DOHH2 (cell line): Measurements from ENCODE around the gene STK38L.

Source experiments
- EZH2phosphoT487 ChIP-seq: fragments of 200-600 bp; sonication (generic); IDR thresholded peaks from 2 replicates; pipeline ENCODE4 v1.6.1; 2017; ENCODE audit warnings: borderline replicate concordance, mild to moderate bottlenecking, antibody characterized with exemption, low read length, moderate library complexity, mixed read lengths
- TF ChIP-seq, protein P1 (sequence below): fragments of 200-600 bp; sonication (generic); IDR thresholded peaks from one replicate; pipeline ENCODE4 v1.5.1; 2014; ENCODE audit warnings: antibody characterized with exemption, mild to moderate bottlenecking, low read depth, low read length; ENCODE audit not compliant: poor library complexity, severe bottlenecking

GRCh38 chr12:27210187-27210586 lies 33.9 kb upstream of the STK38L start:
- TF ChIP-seq, protein P1, sequence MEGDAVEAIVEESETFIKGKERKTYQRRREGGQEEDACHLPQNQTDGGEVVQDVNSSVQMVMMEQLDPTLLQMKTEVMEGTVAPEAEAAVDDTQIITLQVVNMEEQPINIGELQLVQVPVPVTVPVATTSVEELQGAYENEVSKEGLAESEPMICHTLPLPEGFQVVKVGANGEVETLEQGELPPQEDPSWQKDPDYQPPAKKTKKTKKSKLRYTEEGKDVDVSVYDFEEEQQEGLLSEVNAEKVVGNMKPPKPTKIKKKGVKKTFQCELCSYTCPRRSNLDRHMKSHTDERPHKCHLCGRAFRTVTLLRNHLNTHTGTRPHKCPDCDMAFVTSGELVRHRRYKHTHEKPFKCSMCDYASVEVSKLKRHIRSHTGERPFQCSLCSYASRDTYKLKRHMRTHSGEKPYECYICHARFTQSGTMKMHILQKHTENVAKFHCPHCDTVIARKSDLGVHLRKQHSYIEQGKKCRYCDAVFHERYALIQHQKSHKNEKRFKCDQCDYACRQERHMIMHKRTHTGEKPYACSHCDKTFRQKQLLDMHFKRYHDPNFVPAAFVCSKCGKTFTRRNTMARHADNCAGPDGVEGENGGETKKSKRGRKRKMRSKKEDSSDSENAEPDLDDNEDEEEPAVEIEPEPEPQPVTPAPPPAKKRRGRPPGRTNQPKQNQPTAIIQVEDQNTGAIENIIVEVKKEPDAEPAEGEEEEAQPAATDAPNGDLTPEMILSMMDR, result no peak
- TF ChIP-seq EZH2phosphoT487, result no peak
